Astrocyte of the hippocampus (primary cell): Measurements from ENCODE around the gene CCR4.
"Not testable (repeated sequence)": the region's sequence is repeated elsewhere in the genome, so short reads cannot be mapped to it uniquely, and the experiment has no call there.

Experiments
- DNase-seq: peaks from one replicate; pipeline ENCODE4 v3.0.0; 2011; ENCODE audit warnings: low read depth, low spot score

CCR4 gene

GRCh38 chr3:32952369-32953077 lies 1.1 kb downstream of the CCR4 start:
- DNase-seq: no peak

GRCh38 chr3:32954506-32954905 lies 3.1 kb downstream of the CCR4 start:
- no peak for DNase-seq

DNA sequence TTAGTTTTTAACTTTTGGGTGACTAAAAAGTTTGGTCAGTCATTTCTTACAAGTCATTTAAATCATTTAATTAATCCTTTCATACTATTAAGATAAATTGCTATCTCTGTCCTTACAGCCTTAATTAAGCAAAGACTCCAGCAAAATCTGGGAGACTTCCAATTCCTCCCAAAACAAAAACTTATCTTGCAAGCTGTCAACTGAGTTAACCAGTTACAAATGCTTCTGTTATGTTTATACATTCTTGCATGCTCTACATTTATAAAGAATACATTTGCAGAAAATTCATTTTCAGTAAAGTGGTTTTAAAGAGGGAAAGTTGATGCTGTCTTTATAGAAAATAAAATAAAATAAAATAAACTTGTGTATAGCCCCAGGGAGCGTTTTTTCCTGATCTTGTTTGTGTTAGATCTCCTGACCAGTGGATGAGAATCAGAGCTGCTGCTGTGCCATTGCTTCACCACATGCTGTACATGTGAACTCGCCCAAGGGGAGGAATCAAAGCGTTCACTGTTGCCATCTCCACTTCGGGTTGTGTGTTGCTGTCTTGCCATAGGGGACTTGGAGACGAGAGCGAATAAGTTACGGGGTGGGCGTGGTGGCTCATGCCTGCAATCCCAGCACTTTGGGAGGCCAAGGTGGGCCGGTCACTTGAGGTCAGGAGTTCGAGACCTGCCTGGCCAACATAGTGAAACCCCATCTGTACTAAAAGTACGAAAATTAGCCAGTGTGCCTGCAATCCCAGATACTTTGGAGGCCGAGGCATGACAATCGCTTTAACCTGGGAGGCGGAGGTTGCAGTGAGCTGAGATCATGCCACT lies 5.5 kb downstream of the CCR4 start:
- no peak for DNase-seq

DNA sequence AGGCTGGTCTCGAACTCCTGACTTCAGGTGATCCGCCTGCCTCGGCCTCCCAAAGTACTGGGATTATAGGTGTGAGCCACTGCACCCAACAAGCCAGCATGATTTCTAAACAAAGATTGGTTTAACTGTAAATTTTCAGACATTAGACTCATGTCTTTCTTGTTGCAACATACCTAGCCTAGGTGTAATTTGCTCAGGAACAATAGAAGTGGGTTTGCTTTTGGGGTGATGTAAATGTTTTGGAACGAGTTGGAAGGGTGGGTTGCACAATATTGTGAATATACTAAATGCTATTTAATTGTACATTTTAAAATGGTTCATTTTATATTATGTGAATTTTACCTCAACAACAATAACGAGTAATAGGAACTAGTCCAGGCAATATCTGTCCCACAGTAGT lies 7.1 kb downstream of the CCR4 start:
- DNase-seq: no peak

DNA sequence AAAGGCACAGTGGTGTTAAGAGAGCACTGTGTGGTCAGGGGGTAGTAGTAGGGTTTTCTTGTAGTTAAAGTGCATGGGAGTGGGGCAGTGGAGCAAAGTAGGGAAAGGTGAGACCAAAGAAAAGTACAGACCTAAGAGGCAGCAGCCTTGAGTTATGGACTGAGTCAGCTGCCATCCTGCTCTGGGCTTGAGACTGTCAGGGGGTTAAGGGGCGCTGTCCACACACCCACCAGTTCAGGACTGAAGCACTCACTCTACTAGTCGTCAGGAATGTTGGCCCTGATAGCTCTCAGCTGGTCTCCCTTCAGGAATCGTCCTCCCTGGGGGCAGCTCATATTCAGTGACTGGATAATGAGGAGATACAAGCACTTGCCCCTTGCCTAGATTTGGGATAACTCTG lies 7.9 kb downstream of the CCR4 start:
- DNase-seq: peak; percentile 7

GRCh38 chr3:32960404-32961170 lies 9.1 kb downstream of the CCR4 start:
- no peak for DNase-seq

DNA sequence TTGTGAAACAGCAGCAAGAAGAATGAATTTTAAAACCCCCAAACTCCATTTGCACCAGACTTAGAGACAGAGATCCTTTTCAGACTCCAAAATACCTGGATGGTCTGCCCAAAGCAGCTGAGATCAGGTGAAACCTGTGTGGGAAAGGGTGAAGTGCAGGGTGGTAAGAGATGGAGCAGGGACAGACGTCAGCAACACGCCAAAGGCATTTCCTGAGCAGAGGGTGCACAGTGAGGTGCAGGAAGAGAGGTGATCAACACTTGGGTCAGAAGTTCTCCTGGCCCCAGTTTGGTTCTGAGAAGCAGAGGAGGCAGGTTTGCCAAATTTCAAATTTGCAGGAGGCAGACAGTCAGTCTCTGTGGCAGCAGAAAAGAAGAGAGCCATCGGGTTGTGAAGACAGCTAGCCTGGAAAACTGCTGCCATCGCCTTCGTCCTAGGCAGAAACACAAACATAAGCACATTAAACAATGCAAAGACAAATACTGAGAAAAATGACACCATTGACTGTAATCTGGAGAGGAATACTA lies 9.8 kb downstream of the CCR4 start:
- DNase-seq: no peak

GRCh38 chr3:32963871-32964270 lies 12.4 kb downstream of the CCR4 start:
- no peak for DNase-seq

DNA sequence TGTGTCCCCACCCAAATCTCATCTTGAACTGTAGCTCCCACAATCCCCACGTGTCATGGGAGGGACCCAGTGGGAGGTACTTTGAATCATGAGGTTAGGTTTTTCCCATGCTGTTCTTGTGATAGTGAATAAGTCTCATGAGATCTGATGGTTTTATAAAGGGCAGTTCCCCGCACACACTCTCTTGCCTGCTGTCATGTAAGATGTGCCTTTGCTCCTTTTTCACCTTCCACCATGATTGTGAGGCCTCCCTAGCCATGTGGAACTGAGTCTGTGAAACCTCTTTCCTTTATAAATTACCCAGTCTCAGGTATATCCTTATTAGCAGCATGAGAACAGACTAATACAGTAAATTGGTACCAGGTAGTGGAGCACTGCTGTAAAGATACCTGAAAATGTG lies 13.3 kb downstream of the CCR4 start:
- not testable (repeated sequence) for DNase-seq

DNA sequence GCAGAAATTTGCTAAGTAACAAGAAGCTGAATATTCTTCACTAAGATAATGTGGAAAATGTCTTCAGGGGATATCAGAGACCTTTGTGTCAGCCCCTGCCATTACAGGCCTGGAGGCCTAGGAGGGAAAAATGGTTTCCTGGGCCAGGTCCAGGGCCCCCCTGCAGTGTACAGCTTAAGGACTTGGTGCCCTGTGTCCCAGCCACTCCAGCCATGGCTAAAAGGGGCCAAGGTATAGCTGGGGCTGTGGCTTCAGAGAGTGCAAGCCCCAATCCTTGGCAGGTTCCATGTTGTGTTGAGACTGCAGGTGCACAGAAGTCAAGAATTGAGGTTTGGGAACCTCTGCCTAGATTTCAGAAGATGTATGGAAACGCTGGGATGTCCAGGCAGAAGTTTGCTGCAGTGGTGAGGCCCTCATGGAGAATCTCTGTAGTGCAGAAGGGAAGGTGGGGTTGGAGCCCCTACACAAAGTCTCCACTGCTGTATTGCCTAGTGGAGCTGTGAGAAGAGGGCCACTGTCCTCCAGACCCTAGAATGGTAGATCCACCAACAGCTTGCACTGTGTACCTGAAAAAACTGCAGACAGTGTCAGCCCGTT lies 14.3 kb downstream of the CCR4 start:
- not testable (repeated sequence) for DNase-seq

DNA sequence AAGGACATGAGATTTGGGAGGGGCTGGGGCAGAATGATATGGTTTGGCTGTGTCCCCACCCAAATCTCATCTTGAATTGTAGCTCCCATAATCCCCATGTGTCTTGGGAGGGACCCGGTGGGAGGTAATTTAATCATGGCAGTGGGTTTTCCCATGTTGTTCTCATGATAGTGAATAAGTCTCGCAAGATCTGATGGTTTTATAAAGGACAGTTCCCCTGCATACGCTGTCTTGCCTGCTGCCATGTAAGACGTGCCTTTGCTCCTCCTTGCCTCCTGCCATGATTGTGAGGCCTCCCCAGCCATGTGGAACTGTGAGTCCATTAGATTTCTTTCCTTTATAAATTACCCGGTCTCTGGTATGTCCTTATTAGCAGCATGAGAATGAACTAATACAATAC lies 15.2 kb downstream of the CCR4 start:
- not testable (repeated sequence) for DNase-seq

- DNase-seq: no peak
Measured at GRCh38 chr3:32968166-32968919, 16.9 kb downstream of the CCR4 start.

DNA sequence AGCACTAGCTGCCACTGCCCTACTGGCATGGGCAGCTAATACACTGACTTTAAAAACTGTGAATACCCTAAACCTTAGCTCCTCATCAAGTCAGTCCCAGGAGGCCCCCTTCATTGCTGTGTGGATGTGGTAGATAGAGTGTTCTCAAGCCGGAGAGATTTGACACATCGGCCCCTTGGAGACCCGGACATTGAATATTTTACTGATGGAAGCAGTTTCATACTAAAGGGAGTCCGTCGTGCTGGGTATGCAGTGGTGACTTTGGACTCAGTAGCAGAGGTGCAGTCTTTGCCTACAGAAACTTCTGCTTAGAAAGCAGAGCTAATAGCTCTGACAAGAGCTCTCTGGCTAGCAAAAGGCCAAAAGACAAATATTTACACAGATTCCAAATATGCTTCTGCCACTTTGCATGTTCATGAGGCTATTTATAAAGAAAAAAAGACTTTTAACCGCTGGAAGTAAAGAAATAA lies 17.5 kb downstream of the CCR4 start:
- DNase-seq: no peak

- DNase-seq: peak; percentile 21
Measured at GRCh38 chr3:32969656-32970055, 18.2 kb downstream of the CCR4 start.

DNA sequence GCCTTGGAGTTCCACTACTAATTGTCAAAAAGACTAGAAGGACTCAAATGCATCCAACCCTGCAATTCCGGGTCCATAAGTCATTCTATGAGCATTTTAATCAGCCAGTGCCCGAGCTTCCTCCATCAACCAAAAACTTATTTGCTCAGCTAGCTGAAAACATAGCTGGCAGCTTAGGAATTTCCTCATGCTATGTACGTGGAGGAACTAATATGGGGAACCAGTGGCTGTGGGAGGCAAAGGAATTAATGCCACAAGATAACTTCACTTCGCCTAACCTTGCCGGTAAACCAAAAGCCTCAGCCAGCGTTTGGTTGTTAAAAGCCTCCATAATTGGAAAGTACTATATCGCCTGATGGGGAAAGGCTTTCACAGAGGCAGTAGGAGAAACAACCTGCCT lies 19.8 kb downstream of the CCR4 start:
- not testable (repeated sequence) for DNase-seq

- no peak for DNase-seq
Measured at GRCh38 chr3:32972482-32973146, 21.2 kb downstream of the CCR4 start.

DNA sequence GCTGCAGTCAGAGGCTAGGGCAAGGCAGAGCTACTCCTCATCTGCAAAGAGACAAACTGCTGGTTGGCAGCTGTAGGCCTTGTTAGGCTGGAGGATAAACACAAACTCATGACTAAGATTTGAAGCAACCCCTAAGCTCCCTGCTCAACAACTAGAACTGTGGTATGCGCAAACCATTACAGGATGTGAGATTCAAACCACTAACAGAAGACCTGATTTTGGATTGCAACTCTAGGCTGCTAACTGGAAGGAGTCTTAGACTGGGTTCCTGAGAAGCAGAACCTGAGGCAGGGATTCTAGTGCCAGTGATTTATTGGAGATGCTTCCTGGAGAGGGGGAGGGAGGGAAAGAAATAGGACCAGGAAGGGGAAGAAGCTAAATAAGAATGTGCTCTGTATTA lies 22.5 kb downstream of the CCR4 start:
- peak; percentile 15 for DNase-seq

GRCh38 chr3:32975891-32976595 lies 24.6 kb downstream of the CCR4 start:
- no peak for DNase-seq

DNA sequence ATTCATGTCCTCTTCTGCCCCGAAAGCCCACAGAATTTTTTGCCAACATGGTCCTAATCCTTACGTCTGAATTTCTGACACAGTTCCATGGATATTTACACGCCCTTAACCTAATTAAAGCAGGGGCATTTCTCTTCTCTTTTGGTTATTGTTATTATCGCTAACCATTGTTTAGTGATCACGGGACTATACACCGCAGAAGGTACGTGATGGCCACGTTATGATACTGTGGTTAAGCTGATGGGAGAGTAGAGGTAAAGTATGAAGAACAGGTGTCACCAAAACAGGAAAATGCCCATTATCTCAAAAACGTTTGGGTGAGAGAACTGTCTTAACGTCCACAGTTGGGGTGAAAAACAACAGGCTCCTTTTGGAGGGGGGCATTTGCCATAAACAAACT lies 26.4 kb downstream of the CCR4 start:
- DNase-seq: no peak

GRCh38 chr3:32978331-32978730 lies 26.9 kb downstream of the CCR4 start:
- no peak for DNase-seq
